Prostate gland (tissue), 2 donors: ENCODE data around the gene ASTL. TPM values are rescaled to one million over a fixed set of nuclear protein-coding genes. Genes with fewer than 3 reads are reported as not detected.
"Not testable (repeated sequence)": the region's sequence is repeated elsewhere in the genome, so short reads cannot be mapped to it uniquely, and the experiment has no call there.

Experiments used
- DNase-seq: peaks from one replicate; pipeline ENCODE4 v3.0.0-alpha.2; 2019; ENCODE audit warnings: low spot score
- H3K27ac ChIP-seq, 2 donors: fragments of 200-600 bp; sonication (generic); 2 replicates each; pipeline ENCODE4 v1.5.1; 2017 to 2019
- H3K27me3 ChIP-seq: fragments of 200-600 bp; sonication (generic); replicated peaks from 2 replicates; pipeline ENCODE4 v1.5.1; 2019; ENCODE audit not compliant: insufficient read depth
- H3K36me3 ChIP-seq, 2 donors: fragments of 200-600 bp; sonication (generic); 1 replicate in 1 of 2; 2 replicates in 1 of 2; pipeline versions ENCODE4 v1.5.1 to v1.8.1; 2017 to 2019
- H3K4me1 ChIP-seq: fragments of 200-600 bp; sonication (generic); replicated peaks from 2 replicates; pipeline ENCODE4 v1.5.1; 2019
- H3K4me3 ChIP-seq, 2 donors: fragments of 200-600 bp; sonication (generic); 2 replicates each; pipeline ENCODE4 v1.5.1; 2017 to 2019
- H3K9me3 ChIP-seq: fragments of 200-600 bp; sonication (generic); 2 replicates; pipeline ENCODE4 v1.5.1; 2017
- CTCF ChIP-seq, 4 experiments: fragments of 200-600 bp in 2 of 4; fragments of 450-650 bp in 2 of 4; sonication (generic) in 2 of 4; IDR thresholded peaks; 1 replicate in 3 of 4; 2 replicates in 1 of 4; pipeline ENCODE4 v1.5.1; 2016 to 2019; ENCODE audit warnings: antibody characterized with exemption in 4 of 4, mild to moderate bottlenecking in 2 of 4, moderate library complexity in 2 of 4
- POLR2A ChIP-seq: fragments of 450-650 bp; IDR thresholded peaks from one replicate; pipeline ENCODE4 v1.6.1; 2016; ENCODE audit warnings: antibody characterized with exemption, mild to moderate bottlenecking
- POLR2AphosphoS5 ChIP-seq: sonication (generic); formaldehyde crosslinking; IDR thresholded peaks from one replicate; pipeline ENCODE4 v1.6.1; 2017; ENCODE audit warnings: antibody characterized with exemption
- WGBS: methylation state at CpG from one replicate; pipeline ENCODE4 v1.1.5; 2018; 5-methylcytosine and 5-hydroxymethylcytosine counted together
- intact Hi-C: fragments of 100-400 bp; cut with DNase I; formaldehyde crosslinking; loops from one replicate; pipeline ENCODE4 v1.14.2; 2022
- total RNA-seq, 2 donors: library from RNA; depleted of rRNA; stranded (reverse); fragments of >200 nt; gene quantifications; one replicate each; pipeline ENCODE4 v1.1.0, GENCODE V29; 2016

Gene ASTL
- total RNA-seq, 2 donors from 2014 or later: 0.57 TPM; not detected in 1

GRCh38 chr2:96161898-96162297, 23.6 kb upstream of the ASTL start:
- intact Hi-C loops: no loop called here
- Histone ChIP-seq H3K27ac (no peak overlapping the region), H3K36me3 (no peaks in the 10 kb centered on the region), H3K9me3 (no peaks in the 10 kb centered on the region), H3K27me3 (no peaks in the 10 kb centered on the region), H3K4me3 (no peak overlapping the region), H3K4me1 (no peaks in the 10 kb centered on the region)
- TF ChIP-seq POLR2A: no peak
- TF ChIP-seq POLR2AphosphoS5: no peak
- no peak for TF ChIP-seq CTCF (IDR thresholded peaks at IDR 0.05)
- WGBS: 42% methylated on average over 5 of the region's 5 CpGs
- DNase-seq: no peak

GRCh38 chr2:96160366-96160765, 22.1 kb upstream of the ASTL start:
- H3K4me3 ChIP-seq, H3K36me3 ChIP-seq, intact Hi-C loops, H3K9me3 ChIP-seq, H3K27ac ChIP-seq, H3K4me1 ChIP-seq, H3K27me3 ChIP-seq, DNase-seq: not testable (repeated sequence)
- 96% methylated on average over 5 of the region's 5 CpGs for WGBS

- no peaks in the 10 kb centered on the region for H3K27me3 ChIP-seq
- no peak for DNase-seq
- no peaks in the 10 kb centered on the region for H3K36me3 ChIP-seq
- H3K27ac ChIP-seq: no peak overlapping the region
- H3K9me3 ChIP-seq: no peaks in the 10 kb centered on the region
- no peak overlapping the region for H3K4me3 ChIP-seq
- H3K4me1 ChIP-seq: no peaks in the 10 kb centered on the region
- TF ChIP-seq POLR2AphosphoS5: no peak
- TF ChIP-seq CTCF (IDR thresholded peaks at IDR 0.05): no peak
- TF ChIP-seq POLR2A: no peak
- intact Hi-C loops: no loop called here
- WGBS: 73% methylated on average over 17 of the region's 17 CpGs
These were observed 21.0 kb upstream of the ASTL start for GRCh38 chr2:96159084-96159830.

- Histone ChIP-seq H3K36me3 (no peaks in the 10 kb centered on the region), H3K27ac (no peak overlapping the region), H3K9me3 (no peaks in the 10 kb centered on the region), H3K27me3 (no peaks in the 10 kb centered on the region), H3K4me3 (no peak overlapping the region), H3K4me1 (no peaks in the 10 kb centered on the region)
- DNase-seq: no peak
- 80% methylated on average over 12 of the region's 14 CpGs for WGBS
- TF ChIP-seq POLR2AphosphoS5: no peak
- TF ChIP-seq CTCF (IDR thresholded peaks at IDR 0.05): no peak
- no peak for TF ChIP-seq POLR2A
- intact Hi-C loops: no loop called here
These were observed 20.2 kb upstream of the ASTL start for GRCh38 chr2:96158554-96158940.

- Histone ChIP-seq H3K9me3 (no peaks in the 10 kb centered on the region), H3K27ac (no peak overlapping the region), H3K27me3 (no peaks in the 10 kb centered on the region), H3K36me3 (no peaks in the 10 kb centered on the region), H3K4me1 (no peaks in the 10 kb centered on the region), H3K4me3 (no peak overlapping the region)
- WGBS: 77% methylated on average over 19 of the region's 19 CpGs
- DNase-seq: no peak
- intact Hi-C loops: no loop called here
- TF ChIP-seq POLR2AphosphoS5 (no peak), POLR2A (no peak), CTCF (IDR thresholded peaks at IDR 0.05) (no peak)
These were observed 19.6 kb upstream of the ASTL start for GRCh38 chr2:96157649-96158553.
